GM18873 (cell line): ENCODE results near the gene OR5AR1.
"Not testable (repeated sequence)": the region's sequence is repeated elsewhere in the genome, so short reads cannot be mapped to it uniquely, and the experiment has no call there.

ENCODE experiments used
- ATAC-seq: cut with Tn5 transposase; IDR thresholded peaks from one replicate; pipeline ENCODE4 v1.9.1; 2021; ENCODE audit warnings: mild to moderate bottlenecking, moderate library complexity, moderate number of reproducible peaks; ENCODE audit not compliant: unreplicated experiment, low FRiP score

The OR5AR1 gene

GRCh38 chr11:56663386-56663785 lies at the start of gene OR5AR1:
OR5AR1 (plus strand) TSS chr11:56663686; CDS start chr11:56663686, 0 bp downstream.
- no peak for ATAC-seq

DNA sequence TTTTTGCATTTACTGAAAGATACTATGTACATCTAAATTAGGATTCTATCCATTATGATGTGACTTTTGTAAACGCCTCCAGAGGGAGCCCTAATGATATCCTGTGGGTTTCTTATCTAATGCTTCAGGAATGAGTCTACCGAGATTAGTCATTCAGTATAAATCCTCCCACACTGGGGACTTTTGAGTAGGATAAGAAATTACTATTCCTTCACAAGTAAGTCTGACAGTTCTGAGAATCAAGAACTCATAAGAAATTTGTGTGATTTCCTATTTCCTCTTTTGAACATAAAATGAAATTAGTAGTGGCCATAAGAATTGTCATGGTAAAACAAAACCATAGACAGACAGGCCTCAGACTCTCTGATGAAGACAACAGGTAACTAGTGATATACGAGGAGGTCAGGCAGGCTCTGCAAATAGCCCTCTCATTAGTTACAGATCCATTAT lies 38.8 kb upstream of the OR5AR1 start:
- ATAC-seq, result no peak

- no peak for ATAC-seq
Observed at GRCh38 chr11:56625946-56626345, 37.5 kb upstream of the OR5AR1 start.

DNA sequence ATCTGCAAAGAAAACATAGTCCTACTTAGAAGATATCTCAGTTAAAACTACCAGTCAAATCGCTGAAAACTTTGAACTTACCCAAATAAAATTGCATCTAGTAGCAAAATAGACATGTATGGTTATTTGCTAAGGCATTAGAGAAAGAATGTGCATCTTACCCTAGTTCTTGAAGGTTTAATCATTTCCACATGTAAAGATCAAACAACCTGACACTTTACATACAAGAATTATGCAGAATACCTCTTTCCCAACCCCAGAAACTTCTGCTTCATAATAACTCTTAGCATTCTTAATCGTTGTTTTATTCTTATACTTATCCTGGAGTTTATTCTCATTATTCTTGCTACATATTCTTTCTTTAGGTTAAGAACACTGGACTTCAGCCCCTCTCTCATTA lies 31.2 kb upstream of the OR5AR1 start:
- ATAC-seq, result no peak

- no peak for ATAC-seq
Observed at GRCh38 chr11:56636861-56637260, 26.6 kb upstream of the OR5AR1 start.

DNA sequence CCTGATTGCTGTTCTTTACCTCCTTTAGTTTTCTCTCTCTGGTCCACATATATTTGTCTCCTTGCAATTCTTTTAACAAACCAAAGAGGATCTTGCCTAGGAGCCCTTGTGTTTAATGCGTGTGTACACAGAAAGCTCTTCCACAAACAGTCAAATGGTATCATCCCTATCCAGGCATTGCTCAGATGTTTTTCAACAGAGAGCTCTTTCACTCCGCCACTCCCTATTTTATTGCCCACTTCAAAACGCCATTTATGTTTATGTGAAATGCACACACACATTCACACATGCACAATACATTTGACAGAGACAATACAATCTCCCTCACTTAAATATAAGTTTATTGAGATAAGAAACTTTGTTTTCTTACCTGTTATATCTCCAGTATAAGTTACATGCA lies 26.0 kb upstream of the OR5AR1 start:
- no peak for ATAC-seq

DNA sequence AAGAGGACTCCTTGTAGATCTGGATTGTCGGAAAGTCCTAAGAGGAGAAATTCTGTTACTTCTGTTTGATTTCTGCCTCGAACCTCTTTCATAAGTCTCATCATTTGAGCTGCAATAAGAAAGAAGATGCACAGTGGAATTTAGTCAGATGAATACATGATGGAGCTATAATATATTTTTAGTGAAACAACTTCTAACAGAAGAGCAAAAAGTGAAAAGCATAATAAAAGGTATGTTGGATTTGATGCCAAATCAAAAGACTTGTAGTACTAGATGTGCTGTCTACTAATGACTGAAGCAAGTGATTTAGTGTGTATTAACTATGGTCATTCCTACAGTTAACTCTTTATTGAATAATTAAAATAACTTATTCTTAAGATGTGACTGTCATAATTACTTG lies 21.1 kb upstream of the OR5AR1 start, which contains the start of gene OR5AP2:
OR5AP2 (minus strand) TSS at position 101 of the 400 bp plus-strand sequence; CDS start at position 101, 0 bp downstream.
- no peak for ATAC-seq

DNA sequence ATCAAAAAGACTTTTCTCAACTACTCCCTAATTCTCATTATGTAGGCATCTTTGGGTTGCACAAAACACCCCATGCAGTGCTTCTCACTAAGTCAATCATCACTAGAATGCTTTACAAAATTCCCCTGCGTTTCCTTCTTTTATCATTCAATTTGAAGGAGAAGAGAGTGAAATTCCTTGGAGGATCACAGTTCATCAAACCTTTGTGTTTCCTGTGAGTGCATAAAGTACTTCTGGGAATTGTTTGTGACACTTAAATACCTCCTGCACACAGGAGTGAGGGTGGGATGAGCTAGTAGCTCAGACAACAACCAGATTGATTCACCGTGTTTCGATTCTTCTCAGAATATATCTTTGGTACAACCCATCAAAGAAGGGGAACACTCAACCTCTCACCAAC lies 3.7 kb upstream of the OR5AR1 start:
- no peak for ATAC-seq

- ATAC-seq, result no peak
Observed at GRCh38 chr11:56670984-56671383, 7.5 kb downstream of the OR5AR1 start.

DNA sequence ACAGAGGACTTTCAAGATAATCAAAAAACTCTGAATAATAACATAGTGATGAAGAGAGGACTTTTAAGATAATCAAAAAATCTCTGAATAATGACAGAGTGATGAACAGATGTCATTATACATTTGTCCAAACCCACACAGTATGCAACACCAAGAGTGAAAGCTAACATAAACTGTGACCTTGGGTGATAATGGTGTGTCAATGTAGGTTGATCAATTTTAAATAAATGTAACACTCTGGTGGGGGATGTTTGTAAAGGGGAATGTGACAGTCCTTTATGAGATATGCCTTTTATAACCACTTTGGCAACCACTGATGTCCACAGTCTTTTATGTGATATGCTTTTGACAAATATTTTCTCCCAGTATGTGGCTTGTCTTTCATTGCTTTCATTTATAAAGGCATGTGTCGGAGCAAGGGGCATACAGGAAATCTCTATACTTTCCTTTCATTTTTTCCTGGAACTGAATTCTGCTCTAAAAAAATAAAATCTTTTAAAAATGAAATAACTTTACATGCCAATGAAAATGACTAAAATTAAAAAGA lies 25.1 kb downstream of the OR5AR1 start:
- no peak for ATAC-seq

GRCh38 chr11:56691179-56691578 lies 27.7 kb downstream of the OR5AR1 start:
- ATAC-seq, result not testable (repeated sequence)

GRCh38 chr11:56693428-56693827 lies 29.9 kb downstream of the OR5AR1 start:
- no peak for ATAC-seq

GRCh38 chr11:56698795-56699194 lies 35.3 kb downstream of the OR5AR1 start, which contains the start of gene OR9G1:
OR9G1 (plus strand) TSS chr11:56699095; CDS start chr11:56700388, 1,293 bp downstream.
- ATAC-seq, result no peak

GRCh38 chr11:56700242-56700913 lies 36.9 kb downstream of the OR5AR1 start:
- no peak for ATAC-seq

DNA sequence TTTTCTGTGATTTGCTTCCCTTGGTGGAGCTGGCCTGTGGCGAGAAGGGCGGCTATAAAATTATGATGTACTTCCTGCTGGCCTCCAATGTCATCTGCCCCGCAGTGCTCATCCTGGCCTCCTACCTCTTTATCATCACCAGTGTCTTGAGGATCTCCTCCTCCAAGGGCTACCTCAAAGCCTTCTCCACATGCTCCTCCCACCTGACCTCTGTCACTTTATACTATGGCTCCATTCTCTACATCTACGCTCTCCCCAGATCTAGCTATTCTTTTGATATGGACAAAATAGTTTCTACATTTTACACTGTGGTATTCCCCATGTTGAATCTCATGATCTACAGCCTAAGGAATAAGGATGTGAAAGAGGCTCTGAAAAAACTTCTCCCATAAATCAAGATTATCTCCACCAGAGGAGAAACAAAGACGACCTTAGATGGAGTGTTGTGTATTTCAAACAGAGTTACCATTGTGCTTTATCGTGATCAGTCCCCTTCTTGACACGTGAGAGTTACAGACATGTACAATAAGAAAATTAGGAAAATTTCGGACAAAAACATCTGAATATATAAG lies 37.5 kb downstream of the OR5AR1 start:
- ATAC-seq, result no peak

DNA sequence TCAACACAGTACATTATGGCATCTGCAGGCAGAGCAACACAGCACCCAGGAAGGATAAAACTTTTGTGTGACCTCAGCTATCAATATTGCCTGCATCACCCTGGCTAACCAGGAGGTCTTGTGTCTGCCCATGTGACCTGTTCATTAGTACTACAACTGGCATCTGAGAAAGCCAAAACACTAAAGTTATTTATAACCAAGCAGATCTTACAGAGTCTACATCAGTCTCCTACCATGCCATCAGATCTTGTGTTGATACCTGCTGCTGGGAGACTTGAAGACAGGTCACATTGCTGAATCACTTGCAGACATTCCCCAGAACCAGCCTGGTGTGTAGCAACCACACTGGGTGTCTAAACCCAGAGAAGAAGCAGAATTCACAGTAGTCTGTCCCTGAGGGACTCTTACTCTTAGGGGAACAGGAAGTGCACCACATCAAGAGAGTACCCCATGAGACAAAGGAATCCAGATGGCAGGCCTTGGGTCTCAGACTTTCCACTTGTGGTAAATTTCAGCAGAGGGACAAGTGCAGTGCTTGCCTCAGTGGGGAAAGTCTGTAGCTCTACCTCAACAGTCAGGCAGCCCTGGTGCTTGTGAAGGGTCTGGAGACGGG lies 42.4 kb downstream of the OR5AR1 start:
- no peak for ATAC-seq

GRCh38 chr11:56706486-56706885 lies 43.0 kb downstream of the OR5AR1 start:
- ATAC-seq, result no peak

DNA sequence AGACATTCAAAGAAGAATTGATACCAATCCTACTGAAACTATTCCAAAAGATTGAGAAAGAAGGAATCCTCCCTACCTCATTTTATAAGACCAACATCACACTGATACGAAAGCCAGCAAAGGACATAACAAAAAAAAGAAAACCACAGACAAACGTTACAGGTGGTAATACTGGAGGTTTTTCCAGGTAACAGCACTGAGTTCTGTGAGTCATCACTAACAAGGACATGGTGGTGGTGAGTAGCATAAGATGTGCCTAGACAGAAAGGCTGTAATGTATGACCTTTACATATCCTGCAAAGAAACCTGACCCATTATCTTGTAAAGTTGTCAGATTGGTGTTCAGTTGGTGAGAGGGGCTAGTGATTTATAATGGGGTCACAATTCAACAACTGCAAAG lies 50.7 kb downstream of the OR5AR1 start:
- no peak for ATAC-seq
